Trophoblast cell (in vitro differentiated cells and primary cell): ENCODE results near the gene SUPT20H.

Experiments used
- DNase-seq, 2 donors: peaks; one replicate each; pipeline ENCODE4 v3.0.0-alpha.2; 2016
- H2AFZ ChIP-seq: 2 replicates; pipeline ENCODE4 v1.6.1; 2013; ENCODE audit warnings: low read length, moderate library complexity, mild to moderate bottlenecking; ENCODE audit not compliant: insufficient read depth, poor library complexity
- H2AK5ac ChIP-seq: 2 replicates; pipeline ENCODE4 v1.6.1; 2013; ENCODE audit warnings: mild to moderate bottlenecking, low read length
- H2BK120ac ChIP-seq: 2 replicates; pipeline ENCODE4 v1.6.1; 2013; ENCODE audit warnings: low read length, mild to moderate bottlenecking, moderate library complexity; ENCODE audit not compliant: insufficient read depth, poor library complexity
- H2BK12ac ChIP-seq: 2 replicates; pipeline ENCODE4 v1.6.1; 2013; ENCODE audit warnings: mild to moderate bottlenecking, low read length, moderate library complexity
- H2BK5ac ChIP-seq: 2 replicates; pipeline ENCODE4 v1.6.1; 2013; ENCODE audit warnings: low read length, low read depth, moderate library complexity, mild to moderate bottlenecking; ENCODE audit not compliant: poor library complexity
- H3K14ac ChIP-seq: 2 replicates; pipeline ENCODE4 v1.6.1; 2013; ENCODE audit warnings: mild to moderate bottlenecking, low read length
- H3K18ac ChIP-seq: 2 replicates; pipeline ENCODE4 v1.6.1; 2013; ENCODE audit warnings: mild to moderate bottlenecking, low read length
- H3K23ac ChIP-seq: 2 replicates; pipeline ENCODE4 v1.6.1; 2013; ENCODE audit warnings: low read length
- H3K27ac ChIP-seq: 2 replicates; pipeline ENCODE4 v1.5.1; 2013; ENCODE audit warnings: low read depth, mild to moderate bottlenecking, inconsistent platforms, low read length, moderate library complexity
- H3K27me3 ChIP-seq: 2 replicates; pipeline ENCODE4 v1.6.1; 2013; ENCODE audit warnings: inconsistent platforms, mild to moderate bottlenecking, low read length, moderate library complexity; ENCODE audit not compliant: insufficient read depth
- H3K36me3 ChIP-seq, 2 experiments: 1 replicate in 1 of 2; 2 replicates in 1 of 2; pipeline ENCODE4 v1.6.1; 2013; ENCODE audit warnings: low read length in 2 of 2, mild to moderate bottlenecking in 2 of 2, moderate library complexity in 1 of 2; ENCODE audit not compliant: insufficient read depth in 2 of 2, control insufficient read depth in 1 of 2
- H3K4ac ChIP-seq: 2 replicates; pipeline ENCODE4 v1.6.1; 2013; ENCODE audit warnings: low read depth, mild to moderate bottlenecking, low read length, moderate library complexity
- H3K4me1 ChIP-seq, 2 experiments: 1 replicate in 1 of 2; 2 replicates in 1 of 2; pipeline ENCODE4 v1.6.1; 2013; ENCODE audit warnings: low read length in 2 of 2, mild to moderate bottlenecking in 2 of 2, moderate library complexity in 1 of 2; ENCODE audit not compliant: insufficient read depth in 2 of 2, control insufficient read depth in 1 of 2
- H3K4me2 ChIP-seq: 2 replicates; pipeline ENCODE4 v1.6.1; 2013; ENCODE audit warnings: inconsistent platforms, mild to moderate bottlenecking, low read length, moderate library complexity
- H3K4me3 ChIP-seq: 2 replicates; pipeline ENCODE4 v1.5.1; 2013; ENCODE audit warnings: mild to moderate bottlenecking, low read depth, low read length, inconsistent platforms
- H3K79me1 ChIP-seq: one replicate; pipeline ENCODE4 v1.6.1; 2013; ENCODE audit warnings: low read length
- H3K79me2 ChIP-seq: 2 replicates; pipeline ENCODE4 v1.6.1; 2013; ENCODE audit warnings: low read length, mild to moderate bottlenecking; ENCODE audit not compliant: control insufficient read depth, insufficient read depth, poor library complexity
- H3K9ac ChIP-seq: 2 replicates; pipeline ENCODE4 v1.6.1; 2013; ENCODE audit warnings: mild to moderate bottlenecking, low read length
- H3K9me3 ChIP-seq: 2 replicates; pipeline ENCODE4 v1.6.1; 2013; ENCODE audit warnings: low read depth, mild to moderate bottlenecking, control low read depth, inconsistent platforms, low read length; ENCODE audit not compliant: insufficient read depth
- H4K12ac ChIP-seq: 2 replicates; pipeline ENCODE4 v1.6.1; 2013; ENCODE audit warnings: low read depth, mild to moderate bottlenecking, low read length, moderate library complexity
- H4K8ac ChIP-seq: 2 replicates; pipeline ENCODE4 v1.6.1; 2013; ENCODE audit warnings: low read depth, mild to moderate bottlenecking, low read length, moderate library complexity
- H4K91ac ChIP-seq: one replicate; pipeline ENCODE4 v1.6.1; 2013; ENCODE audit warnings: low read depth, mild to moderate bottlenecking, low read length, moderate library complexity
- WGBS: extraction: QIAGEN DNeasy Blood & Tissue Kit; methylation state at CpG from one replicate; pipeline ENCODE4 v1.1.7; 2013; ENCODE audit warnings: missing lambda C conversion rate; ENCODE audit not compliant: insufficient read length, insufficient coverage; ENCODE audit errors: extremely low coverage; 5-methylcytosine and 5-hydroxymethylcytosine counted together

SUPT20H gene

GRCh38 chr13:37106642-37107041, 47.2 kb upstream of the SUPT20H start:
- H3K4me1 ChIP-seq, result peaks cover 0 to 2% of the 10 kb centered on the region in 2 experiments
- H3K27ac ChIP-seq, result no peak overlapping the region
- H3K23ac ChIP-seq, result no peak overlapping the region
- no peaks in the 10 kb centered on the region for H3K27me3 ChIP-seq
- no peak overlapping the region for H3K4me2 ChIP-seq
- H3K9ac ChIP-seq, result no peak overlapping the region
- H2AFZ ChIP-seq, result no peak overlapping the region
- no peak overlapping the region for H3K4ac ChIP-seq
- H3K4me3 ChIP-seq, result no peak overlapping the region
- H3K79me1 ChIP-seq, result no peaks in the 10 kb centered on the region
- H4K91ac ChIP-seq, result no peak overlapping the region
- H3K9me3 ChIP-seq, result peaks cover 2% of the 10 kb centered on the region
- H2BK12ac ChIP-seq, result no peak overlapping the region
- no peaks in the 10 kb centered on the region for H3K36me3 ChIP-seq
- DNase-seq, result no peak
- no peak overlapping the region for H2AK5ac ChIP-seq
- no peak overlapping the region for H2BK5ac ChIP-seq
- H4K8ac ChIP-seq, result no peak overlapping the region
- no CpG with 5 or more reads among the region's 2 CpGs for WGBS
- no peak overlapping the region for H4K12ac ChIP-seq
- H3K18ac ChIP-seq, result no peak overlapping the region
- H2BK120ac ChIP-seq, result no peak overlapping the region
- no peaks in the 10 kb centered on the region for H3K79me2 ChIP-seq
- no peak overlapping the region for H3K14ac ChIP-seq

- no peak within 1 kb of the TSS for H2AFZ ChIP-seq
Measured at GRCh38 chr13:37105251-37105714, 45.8 kb upstream of the SUPT20H start, which contains the start of gene CSNK1A1L. Gene CSNK1A1L, minus strand, starts transcription at chr13:37105664. Its CDS starts 408 bp downstream, at chr13:37105256.

GRCh38 chr13:37102896-37103295, 43.4 kb upstream of the SUPT20H start:
- H2BK5ac ChIP-seq, result no peak overlapping the region
- peaks cover 4% of the 10 kb centered on the region for H3K9me3 ChIP-seq
- no peaks in the 10 kb centered on the region for H3K36me3 ChIP-seq
- no peak overlapping the region for H2BK12ac ChIP-seq
- no peak overlapping the region for H3K27ac ChIP-seq
- H3K23ac ChIP-seq, result no peak overlapping the region
- no peaks in the 10 kb centered on the region for H3K4me1 ChIP-seq
- no peak overlapping the region for H2AFZ ChIP-seq
- no peak overlapping the region for H4K8ac ChIP-seq
- no peak overlapping the region for H4K91ac ChIP-seq
- H3K4me2 ChIP-seq, result no peak overlapping the region
- H3K4ac ChIP-seq, result no peak overlapping the region
- H3K79me2 ChIP-seq, result no peaks in the 10 kb centered on the region
- WGBS, result no CpG with 5 or more reads among the region's 4 CpGs
- H3K79me1 ChIP-seq, result no peaks in the 10 kb centered on the region
- no peak overlapping the region for H3K9ac ChIP-seq
- no peaks in the 10 kb centered on the region for H3K27me3 ChIP-seq
- H3K14ac ChIP-seq, result no peak overlapping the region
- H3K4me3 ChIP-seq, result no peak overlapping the region
- no peak overlapping the region for H3K18ac ChIP-seq
- no peak overlapping the region for H2AK5ac ChIP-seq
- no peak overlapping the region for H4K12ac ChIP-seq
- DNase-seq, result no peak
- no peak overlapping the region for H2BK120ac ChIP-seq

More at GRCh38 chr13:37105251-37105714, 45.8 kb upstream of the SUPT20H start, which contains the start of gene CSNK1A1L:
- Histone ChIP-seq H3K14ac (no peak within 1 kb of the TSS), H3K79me1 (no peaks in the 10 kb centered on the region), H3K27ac (no peak within 1 kb of the TSS), H3K27me3 (no peaks in the 10 kb centered on the region), H2AK5ac (no peak within 1 kb of the TSS), H3K36me3 (no peaks in the 10 kb centered on the region), H4K12ac (no peak within 1 kb of the TSS), H4K91ac (no peak within 1 kb of the TSS), H3K4ac (no peak within 1 kb of the TSS), H2BK5ac (no peak within 1 kb of the TSS), H2BK12ac (no peak within 1 kb of the TSS), H3K79me2 (no peaks in the 10 kb centered on the region), H3K9me3 (peaks cover 2% of the 10 kb centered on the region), H3K23ac (no peak within 1 kb of the TSS), H4K8ac (no peak within 1 kb of the TSS), H3K9ac (no peak within 1 kb of the TSS), H3K4me3 (no peak within 1 kb of the TSS), H2BK120ac (no peak within 1 kb of the TSS), H3K4me1 (no peaks in the 10 kb centered on the region), H3K18ac (no peak within 1 kb of the TSS), H3K4me2 (no peak within 1 kb of the TSS)
- no peak for DNase-seq
- no CpG with 5 or more reads among the region's 26 CpGs for WGBS

GRCh38 chr13:37101201-37101600, 41.7 kb upstream of the SUPT20H start:
- Histone ChIP-seq H3K4me1 (no peaks in the 10 kb centered on the region), H3K23ac (no peak overlapping the region), H3K27ac (no peak overlapping the region), H3K79me1 (no peaks in the 10 kb centered on the region), H3K9me3 (peaks cover 4% of the 10 kb centered on the region), H3K4me3 (no peak overlapping the region), H3K79me2 (no peaks in the 10 kb centered on the region), H2BK5ac (no peak overlapping the region), H2BK12ac (no peak overlapping the region), H2AFZ (no peak overlapping the region), H3K36me3 (no peaks in the 10 kb centered on the region), H3K9ac (no peak overlapping the region), H3K14ac (no peak overlapping the region), H4K8ac (no peak overlapping the region), H2AK5ac (no peak overlapping the region), H3K18ac (no peak overlapping the region), H2BK120ac (no peak overlapping the region), H4K12ac (no peak overlapping the region), H3K27me3 (no peaks in the 10 kb centered on the region), H3K4ac (no peak overlapping the region), H3K4me2 (no peak overlapping the region), H4K91ac (no peak overlapping the region)
- no CpG with 5 or more reads among the region's 1 CpG for WGBS
- DNase-seq, result no peak
